Measurements from ENCODE around the gene SOWAHD. TPM values are rescaled to one million over a fixed set of nuclear protein-coding genes. Genes with fewer than 3 reads are reported as not detected.

SOWAHD gene
- total RNA-seq, 6 experiments from 2014 or later = 0.19 to 1.2 (median 0.29) TPM; not detected in 1

- ATAC-seq (no peak), DNase-seq (no peak)
- Histone ChIP-seq H3K9me3 (no peaks in the 10 kb centered on the region), H3K27ac (no peak overlapping the region), H3K36me3 (no peaks in the 10 kb centered on the region), H3K4me1 (no peaks in the 10 kb centered on the region), H3K27me3 (no peaks in the 10 kb centered on the region), H3K4me3 (no peak overlapping the region)
- WGBS (ENCODE audit: insufficient coverage, low coverage, low lambda C conversion rate, missing lambda C conversion rate) = 66% methylated on average over 2 of the region's 2 CpGs
- intact Hi-C loops (cut with DNase I) = no loop called here
- TF ChIP-seq, protein P1, sequence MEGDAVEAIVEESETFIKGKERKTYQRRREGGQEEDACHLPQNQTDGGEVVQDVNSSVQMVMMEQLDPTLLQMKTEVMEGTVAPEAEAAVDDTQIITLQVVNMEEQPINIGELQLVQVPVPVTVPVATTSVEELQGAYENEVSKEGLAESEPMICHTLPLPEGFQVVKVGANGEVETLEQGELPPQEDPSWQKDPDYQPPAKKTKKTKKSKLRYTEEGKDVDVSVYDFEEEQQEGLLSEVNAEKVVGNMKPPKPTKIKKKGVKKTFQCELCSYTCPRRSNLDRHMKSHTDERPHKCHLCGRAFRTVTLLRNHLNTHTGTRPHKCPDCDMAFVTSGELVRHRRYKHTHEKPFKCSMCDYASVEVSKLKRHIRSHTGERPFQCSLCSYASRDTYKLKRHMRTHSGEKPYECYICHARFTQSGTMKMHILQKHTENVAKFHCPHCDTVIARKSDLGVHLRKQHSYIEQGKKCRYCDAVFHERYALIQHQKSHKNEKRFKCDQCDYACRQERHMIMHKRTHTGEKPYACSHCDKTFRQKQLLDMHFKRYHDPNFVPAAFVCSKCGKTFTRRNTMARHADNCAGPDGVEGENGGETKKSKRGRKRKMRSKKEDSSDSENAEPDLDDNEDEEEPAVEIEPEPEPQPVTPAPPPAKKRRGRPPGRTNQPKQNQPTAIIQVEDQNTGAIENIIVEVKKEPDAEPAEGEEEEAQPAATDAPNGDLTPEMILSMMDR (IDR thresholded peaks at IDR 0.05) = no peak
- TF ChIP-seq POLR2A (IDR thresholded peaks at IDR 0.05) = no peak
Observed at GRCh38 chrX:119721926-119722325, 36.5 kb upstream of the SOWAHD start.

DNA sequence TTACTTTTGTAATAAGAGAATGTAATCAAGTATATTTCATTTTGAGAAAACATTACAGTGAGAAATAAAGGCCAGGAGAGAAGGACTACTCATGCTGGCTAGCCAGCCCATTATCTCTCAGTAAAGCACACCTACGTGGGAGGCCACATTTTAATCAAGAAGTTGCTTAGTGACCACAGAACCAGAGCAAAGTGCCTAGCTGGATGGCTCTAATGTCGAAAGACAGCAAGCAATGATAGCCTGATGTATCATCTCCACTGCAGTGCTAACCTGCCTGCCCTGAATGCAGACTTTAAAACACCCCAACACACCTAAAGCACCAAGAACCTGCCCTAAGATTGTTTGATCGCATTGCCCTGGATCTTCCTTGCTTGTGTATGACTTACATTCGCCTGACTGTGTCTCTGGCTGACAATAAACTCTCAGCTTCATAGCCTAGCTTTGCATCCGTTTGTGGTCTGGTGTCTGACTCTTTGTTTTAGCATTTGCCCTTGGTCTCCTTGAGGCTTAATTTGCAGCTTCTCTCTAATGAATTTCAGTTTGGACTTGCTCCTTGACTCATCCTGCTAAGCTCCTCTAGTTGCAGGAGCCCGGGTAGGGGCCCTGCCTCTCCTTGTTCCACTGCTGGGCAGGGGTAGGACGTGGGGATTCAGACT, 31.4 kb upstream of the SOWAHD start:
- H3K9me3 ChIP-seq = no peaks in the 10 kb centered on the region
- no peak overlapping the region for H3K27ac ChIP-seq
- no peaks in the 10 kb centered on the region for H3K4me1 ChIP-seq
- H3K36me3 ChIP-seq = no peaks in the 10 kb centered on the region
- ATAC-seq (no peak), DNase-seq (no peak)
- 25% methylated on average over 6 of the region's 7 CpGs for WGBS (ENCODE audit: insufficient coverage, low coverage, low lambda C conversion rate, missing lambda C conversion rate)
- no peak overlapping the region for H3K4me3 ChIP-seq
- intact Hi-C loops (cut with DNase I) = no loop called here
- no peaks in the 10 kb centered on the region for H3K27me3 ChIP-seq
- TF ChIP-seq, protein P1 (IDR thresholded peaks at IDR 0.05) = no peak

DNA sequence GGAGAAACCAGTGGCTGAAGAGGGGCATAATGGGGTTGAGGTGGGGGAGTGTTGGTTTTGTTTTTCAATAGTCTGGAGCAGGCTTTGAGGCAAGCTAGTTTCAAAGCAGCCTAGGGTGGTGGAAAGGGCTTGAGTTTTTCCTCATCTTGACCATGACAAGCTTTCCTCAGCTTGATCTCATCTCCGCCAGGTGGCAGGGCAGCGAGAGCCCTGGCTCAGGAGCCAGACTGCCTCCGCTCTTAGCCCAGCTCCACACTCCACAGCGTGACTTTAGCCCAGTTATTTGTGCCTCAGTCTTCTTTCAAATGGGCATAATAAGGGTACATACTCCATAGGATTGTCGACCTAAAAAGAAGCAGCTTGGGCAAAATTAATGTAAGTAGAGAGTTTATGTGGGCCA, 29.9 kb upstream of the SOWAHD start:
- no peak for DNase-seq
- intact Hi-C loops (cut with DNase I) = no loop called here
- no peak for ATAC-seq

DNA sequence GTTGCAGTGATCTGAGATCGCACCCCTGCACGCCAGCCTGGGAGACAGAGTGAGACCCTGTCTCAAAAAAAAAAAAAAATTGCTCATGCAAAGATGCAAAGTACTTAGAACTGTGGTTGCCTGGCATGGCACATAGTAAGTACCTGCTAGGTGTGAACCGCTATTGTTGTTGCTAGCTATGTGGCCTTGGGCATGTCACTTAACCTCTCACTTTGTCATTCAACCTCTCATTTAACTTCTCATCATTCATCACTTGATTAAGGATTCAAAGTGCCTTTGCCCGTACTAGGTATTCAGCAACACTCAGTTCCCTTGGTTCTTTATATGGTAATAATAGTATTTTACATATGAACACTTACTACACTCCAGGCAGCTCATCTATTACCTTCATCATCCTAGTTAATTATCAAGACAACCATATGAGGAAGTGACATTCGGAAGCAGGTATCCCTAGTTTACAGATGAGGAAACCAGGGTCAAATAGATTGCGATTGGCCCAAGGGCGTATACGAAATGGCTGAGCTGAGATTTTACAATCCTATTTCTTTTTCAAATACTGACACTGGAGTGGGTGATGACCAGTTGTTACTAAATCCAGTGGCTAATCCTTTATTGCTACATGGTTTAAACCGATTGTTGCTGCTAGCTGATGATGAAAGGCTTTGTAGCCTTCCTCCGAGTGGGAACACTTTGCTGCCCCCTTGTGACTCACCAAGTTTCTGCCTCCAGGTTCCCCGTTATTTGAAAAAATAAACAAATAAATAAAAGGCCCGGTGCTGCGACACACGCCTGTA, 28.8 kb upstream of the SOWAHD start:
- Histone ChIP-seq H3K4me3 (no peak overlapping the region), H3K27ac (no peak overlapping the region), H3K36me3 (no peaks in the 10 kb centered on the region), H3K4me1 (no peaks in the 10 kb centered on the region), H3K27me3 (no peaks in the 10 kb centered on the region), H3K9me3 (no peaks in the 10 kb centered on the region)
- TF ChIP-seq, protein P1 (IDR thresholded peaks at IDR 0.05) = peak; percentile 58 to 61 (median 59)
- no peak for TF ChIP-seq POLR2A (IDR thresholded peaks at IDR 0.05)
- intact Hi-C loops (cut with DNase I) = no loop called here
- ATAC-seq = peak; percentile 79 to 93 (median 84)
- DNase-seq = peak in 2 of 3 donors; percentile 42 to 61
- 33% methylated on average over 14 of the region's 14 CpGs for WGBS (ENCODE audit: insufficient coverage, low coverage, low lambda C conversion rate, missing lambda C conversion rate)

More for the DNA sequence above, 29.9 kb upstream of the SOWAHD start:
- Histone ChIP-seq H3K27me3 (no peaks in the 10 kb centered on the region), H3K9me3 (no peaks in the 10 kb centered on the region), H3K27ac (no peak overlapping the region), H3K36me3 (no peaks in the 10 kb centered on the region), H3K4me3 (no peak overlapping the region), H3K4me1 (no peaks in the 10 kb centered on the region)
- WGBS (ENCODE audit: insufficient coverage, low coverage, low lambda C conversion rate, missing lambda C conversion rate) = 79% methylated on average over 2 of the region's 5 CpGs
- no peak for TF ChIP-seq POLR2A (IDR thresholded peaks at IDR 0.05)
- TF ChIP-seq, protein P1 (IDR thresholded peaks at IDR 0.05) = no peak

All from right lobe of liver (tissue), 6 donors.